ENCODE results near the gene XAB2.
"Not testable (repeated sequence)": the region's sequence is repeated elsewhere in the genome, so short reads cannot be mapped to it uniquely, and the experiment has no call there.

Gene XAB2

DNA sequence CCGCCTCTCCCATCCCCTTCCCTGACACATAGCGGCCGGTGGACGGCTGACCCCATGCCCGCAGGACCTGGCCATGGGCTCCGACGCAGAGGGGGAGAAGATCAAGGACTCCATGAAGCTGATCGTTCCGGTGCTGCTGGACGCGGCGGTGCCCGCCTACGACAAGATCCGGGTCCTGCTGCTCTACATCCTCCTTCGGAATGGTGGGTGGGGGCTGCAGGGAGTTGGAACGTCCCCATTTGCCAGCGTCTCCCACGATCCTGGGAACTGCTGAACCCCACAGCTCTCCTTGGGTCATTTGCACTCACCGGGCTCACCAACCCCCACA, 15.2 kb upstream of the XAB2 start:
- H3K4me1 ChIP-seq, result no peaks in the 10 kb centered on the region
- no peak overlapping the region for H3K27ac ChIP-seq
- intact Hi-C loops (cut with DNase I; ENCODE audit: low total_unique reads), result loop anchor here (10.0 kb wide), 1 partner anchor 150 kb away; no protein-coding TSS in a partner anchor
- TF ChIP-seq, protein P1, sequence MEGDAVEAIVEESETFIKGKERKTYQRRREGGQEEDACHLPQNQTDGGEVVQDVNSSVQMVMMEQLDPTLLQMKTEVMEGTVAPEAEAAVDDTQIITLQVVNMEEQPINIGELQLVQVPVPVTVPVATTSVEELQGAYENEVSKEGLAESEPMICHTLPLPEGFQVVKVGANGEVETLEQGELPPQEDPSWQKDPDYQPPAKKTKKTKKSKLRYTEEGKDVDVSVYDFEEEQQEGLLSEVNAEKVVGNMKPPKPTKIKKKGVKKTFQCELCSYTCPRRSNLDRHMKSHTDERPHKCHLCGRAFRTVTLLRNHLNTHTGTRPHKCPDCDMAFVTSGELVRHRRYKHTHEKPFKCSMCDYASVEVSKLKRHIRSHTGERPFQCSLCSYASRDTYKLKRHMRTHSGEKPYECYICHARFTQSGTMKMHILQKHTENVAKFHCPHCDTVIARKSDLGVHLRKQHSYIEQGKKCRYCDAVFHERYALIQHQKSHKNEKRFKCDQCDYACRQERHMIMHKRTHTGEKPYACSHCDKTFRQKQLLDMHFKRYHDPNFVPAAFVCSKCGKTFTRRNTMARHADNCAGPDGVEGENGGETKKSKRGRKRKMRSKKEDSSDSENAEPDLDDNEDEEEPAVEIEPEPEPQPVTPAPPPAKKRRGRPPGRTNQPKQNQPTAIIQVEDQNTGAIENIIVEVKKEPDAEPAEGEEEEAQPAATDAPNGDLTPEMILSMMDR (IDR thresholded peaks at IDR 0.05), result no peak
- no peak overlapping the region for H3K4me3 ChIP-seq
- peaks cover 0 to 60% of the 10 kb centered on the region in 2 donors for H3K27me3 ChIP-seq
- no peaks in the 10 kb centered on the region for H3K9me3 ChIP-seq
- peaks cover 0 to 31% (median 0%) of the 10 kb centered on the region in 3 donors for H3K36me3 ChIP-seq
- DNase-seq, result no peak

DNA sequence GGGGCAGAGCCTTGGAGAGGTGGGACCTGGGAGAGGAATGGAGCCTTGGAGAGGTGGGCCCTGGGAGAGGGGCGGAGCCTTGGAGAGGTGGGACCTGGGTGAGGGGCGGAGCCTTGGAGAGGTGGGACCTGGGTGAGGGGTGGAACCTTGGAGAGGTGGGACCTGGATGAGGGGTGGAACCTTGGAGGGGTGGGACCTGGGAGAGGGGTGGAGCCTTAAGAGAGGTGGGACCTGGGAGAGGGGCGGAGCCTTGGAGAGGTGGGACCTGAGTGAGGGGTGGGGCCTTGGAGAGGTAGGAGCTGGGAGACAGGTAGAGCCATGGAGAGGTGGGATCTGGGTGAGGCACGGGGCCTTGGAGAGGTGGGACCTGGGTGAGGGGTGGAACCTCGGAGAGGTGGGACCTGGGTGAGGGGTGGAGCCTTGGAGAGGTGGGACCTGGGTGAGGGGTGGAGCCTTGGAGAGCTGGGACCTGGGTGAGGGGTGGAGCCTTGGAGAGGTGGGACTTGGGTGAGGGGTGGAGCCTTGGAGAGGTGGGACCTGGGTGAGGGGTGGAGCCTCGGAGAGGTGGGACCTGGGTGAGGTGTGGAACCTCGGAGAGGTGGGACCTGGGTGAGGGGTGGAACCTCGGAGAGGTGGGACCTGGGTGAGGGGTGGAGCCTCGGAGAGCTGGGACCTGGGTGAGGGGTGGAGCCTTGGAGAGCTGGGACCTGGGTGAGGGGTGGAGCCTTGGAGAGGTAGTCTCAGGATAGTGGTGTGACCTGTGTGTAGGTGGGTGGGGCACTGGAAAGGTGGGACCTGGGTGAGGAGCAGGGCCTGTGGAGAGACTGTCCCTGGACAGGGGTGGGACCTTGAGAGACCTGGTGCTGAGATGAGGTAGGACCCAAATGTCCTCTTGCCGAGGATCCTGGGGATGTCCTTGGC, 14.5 kb upstream of the XAB2 start:
- H3K9me3 ChIP-seq, H3K27ac ChIP-seq, H3K4me3 ChIP-seq, H3K4me1 ChIP-seq, DNase-seq: not testable (repeated sequence)
- intact Hi-C loops (cut with DNase I; ENCODE audit: low total_unique reads), result loop anchor here (10.0 kb wide), 1 partner anchor 151 kb away; no protein-coding TSS in a partner anchor
- Histone ChIP-seq H3K36me3 (peaks cover 0 to 31% (median 0%) of the 10 kb centered on the region in 3 donors), H3K27me3 (peaks cover 0 to 60% of the 10 kb centered on the region in 2 donors)

DNA sequence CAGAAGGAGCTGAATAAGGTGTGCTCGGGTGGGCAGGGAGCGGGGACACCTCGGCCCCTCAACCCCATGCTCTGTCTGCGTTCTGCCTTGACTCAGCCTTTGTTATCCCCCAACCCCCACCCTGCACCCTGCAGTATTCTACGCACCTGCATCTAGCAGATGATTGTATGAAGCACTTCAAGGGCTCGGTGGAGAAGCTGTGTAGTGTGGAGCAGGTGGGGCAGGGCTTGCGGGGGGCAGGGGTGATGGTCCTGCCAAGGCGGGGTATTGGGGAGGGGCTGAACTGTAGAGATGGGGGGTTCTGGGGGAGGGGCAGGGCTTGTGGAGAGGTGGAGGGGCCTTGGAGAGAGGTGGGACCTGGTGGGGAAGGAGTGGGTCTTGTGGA, 13.7 kb upstream of the XAB2 start:
- intact Hi-C loops (cut with DNase I; ENCODE audit: low total_unique reads), result loop anchor here (10.0 kb wide), 1 partner anchor 152 kb away; no protein-coding TSS in a partner anchor
- H3K27ac ChIP-seq, result no peak overlapping the region
- H3K9me3 ChIP-seq, result no peaks in the 10 kb centered on the region
- TF ChIP-seq, protein P1 (IDR thresholded peaks at IDR 0.05), result no peak
- H3K36me3 ChIP-seq, result peaks cover 0 to 31% (median 0%) of the 10 kb centered on the region in 3 donors
- no peak for DNase-seq
- H3K4me3 ChIP-seq, result no peak overlapping the region
- H3K4me1 ChIP-seq, result no peaks in the 10 kb centered on the region
- H3K27me3 ChIP-seq, result peaks cover 0 to 63% of the 10 kb centered on the region in 2 donors

DNA sequence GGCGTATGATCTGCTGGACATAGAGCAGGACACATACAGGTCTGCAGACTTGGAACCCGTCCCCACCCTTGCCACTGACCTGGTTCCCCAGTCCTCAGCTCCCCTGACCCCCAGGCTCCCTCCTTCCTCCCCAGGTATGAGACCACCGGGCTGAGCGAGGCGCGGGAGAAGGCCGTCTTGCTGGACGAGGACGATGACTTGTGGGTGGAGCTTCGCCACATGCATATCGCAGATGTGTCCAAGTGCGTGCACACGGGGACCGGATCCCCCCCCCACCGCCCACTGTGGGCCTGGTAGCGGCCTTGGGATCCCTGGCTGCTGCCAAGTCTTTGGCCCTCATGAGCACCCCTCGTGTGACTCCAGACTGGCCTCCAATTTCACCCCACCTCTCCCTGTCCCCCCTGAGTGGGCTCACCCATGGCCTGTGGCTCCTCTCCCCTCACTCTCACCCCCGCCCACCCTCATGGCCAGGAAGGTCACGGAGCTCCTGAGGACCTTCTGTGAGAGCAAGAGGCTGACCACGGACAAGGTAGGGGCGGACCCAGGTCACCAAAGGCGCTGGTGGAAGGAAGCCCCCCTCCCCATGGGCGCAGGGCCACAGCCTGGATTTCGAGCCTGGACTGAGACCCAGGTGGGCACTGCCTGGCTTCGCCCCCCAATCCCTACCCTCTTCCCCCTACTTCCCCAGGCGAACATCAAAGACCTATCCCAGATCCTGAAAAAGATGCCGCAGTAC, 13.1 kb upstream of the XAB2 start:
- DNase-seq, result no peak
- H3K27ac ChIP-seq, result no peak overlapping the region
- no peaks in the 10 kb centered on the region for H3K4me1 ChIP-seq
- no peak overlapping the region for H3K4me3 ChIP-seq
- TF ChIP-seq, protein P1 (IDR thresholded peaks at IDR 0.05), result no peak
- H3K36me3 ChIP-seq, result peaks cover 0 to 27% (median 0%) of the 10 kb centered on the region in 3 donors
- intact Hi-C loops (cut with DNase I; ENCODE audit: low total_unique reads), result loop anchor here (10.0 kb wide), 1 partner anchor 152 kb away; no protein-coding TSS in a partner anchor
- H3K27me3 ChIP-seq, result peaks cover 0 to 64% of the 10 kb centered on the region in 2 donors
- H3K9me3 ChIP-seq, result no peaks in the 10 kb centered on the region

DNA sequence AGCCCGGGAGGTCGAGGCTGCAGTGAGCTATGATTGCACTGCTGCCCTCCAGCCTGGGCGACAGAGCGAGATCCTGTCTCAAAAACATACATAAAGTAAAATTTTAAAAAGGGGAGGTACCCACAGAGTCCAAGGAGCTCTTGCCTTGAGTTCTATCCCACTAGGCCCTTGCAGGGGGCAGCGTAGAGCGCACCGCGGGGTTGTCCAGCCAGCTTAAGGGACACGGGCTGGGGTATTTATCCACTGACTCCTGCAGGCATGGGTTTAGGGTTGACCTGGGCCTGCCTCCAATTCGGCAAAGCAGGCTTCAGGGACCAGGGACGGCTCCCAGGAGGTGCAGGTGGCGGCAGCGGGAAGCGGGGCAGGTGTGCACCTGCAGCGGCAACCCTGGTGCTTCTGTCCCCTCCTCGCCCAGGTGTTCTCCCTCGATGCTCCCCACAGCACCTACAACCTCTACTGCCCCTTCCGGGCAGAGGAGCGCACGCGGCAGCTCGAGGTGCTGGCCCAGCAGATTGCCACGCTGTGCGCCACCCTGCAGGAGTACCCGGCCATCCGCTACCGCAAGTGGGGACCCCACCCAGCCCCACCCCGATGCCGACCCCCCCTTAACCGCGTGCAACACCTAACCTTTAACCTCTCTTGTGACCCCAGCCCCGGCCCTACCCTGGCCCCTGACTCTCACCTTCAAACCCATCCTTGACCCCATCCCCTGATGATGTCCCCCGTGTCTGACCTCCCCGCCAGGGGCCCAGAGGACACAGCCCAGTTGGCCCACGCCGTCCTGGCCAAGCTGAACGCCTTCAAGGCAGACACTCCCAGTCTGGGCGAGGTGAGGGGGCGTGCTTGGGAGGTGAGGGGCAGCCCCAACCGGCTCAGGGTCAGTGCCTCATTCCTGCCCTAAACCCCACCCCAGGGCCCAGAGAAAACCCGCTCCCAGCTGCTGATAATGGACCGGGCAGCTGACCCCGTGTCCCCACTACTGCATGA, 12.2 kb upstream of the XAB2 start:
- Histone ChIP-seq H3K4me3 (no peak overlapping the region), H3K9me3 (no peaks in the 10 kb centered on the region), H3K36me3 (peaks cover 0 to 21% (median 0%) of the 10 kb centered on the region in 3 donors), H3K4me1 (peaks cover 0 to 5% (median 1%) of the 10 kb centered on the region in 4 donors), H3K27me3 (peaks cover 0 to 64% of the 10 kb centered on the region in 2 donors), H3K27ac (no peak overlapping the region)
- TF ChIP-seq, protein P1 (IDR thresholded peaks at IDR 0.05), result no peak
- DNase-seq, result no peak
- intact Hi-C loops (cut with DNase I; ENCODE audit: low total_unique reads), result loop anchor here (10.0 kb wide), 1 partner anchor 153 kb away; no protein-coding TSS in a partner anchor
